Nephron progenitor cell (in vitro differentiated cells): Measurements from ENCODE around the gene IL34.

Source experiments
- DNase-seq: peaks from one replicate; pipeline ENCODE4 v3.0.0; 2021
- H3K27ac Mint-ChIP-seq: 2 replicates; pipeline ENCODE4 v1.8.0; 2021; ENCODE audit warnings: mild to moderate bottlenecking, moderate library complexity, mixed read lengths
- H3K27me3 Mint-ChIP-seq: 2 replicates; pipeline ENCODE4 v1.8.0; 2021; ENCODE audit warnings: mild to moderate bottlenecking, low read depth, mixed read lengths; ENCODE audit not compliant: poor library complexity
- H3K36me3 Mint-ChIP-seq: 2 replicates; pipeline ENCODE4 v1.8.0; 2021; ENCODE audit warnings: low read depth, mixed read lengths
- H3K4me1 Mint-ChIP-seq: 2 replicates; pipeline ENCODE4 v1.8.0; 2021; ENCODE audit warnings: mixed read lengths
- H3K4me3 Mint-ChIP-seq: 2 replicates; pipeline ENCODE4 v1.8.0; 2021; ENCODE audit warnings: mild to moderate bottlenecking, moderate library complexity, mixed read lengths
- H3K9me3 Mint-ChIP-seq: 2 replicates; pipeline ENCODE4 v1.8.0; 2021; ENCODE audit warnings: mild to moderate bottlenecking, moderate library complexity, mixed read lengths
- CTCF ChIP-seq: fragments of 200-600 bp; sonication (generic); IDR thresholded peaks from 2 replicates; pipeline ENCODE4 v1.5.0; 2021; ENCODE audit warnings: antibody characterized with exemption

The IL34 gene

GRCh38 chr16:70696355-70696754 lies 50.0 kb downstream of the IL34 start:
- Mint-ChIP-seq H3K4me1 (peaks cover 55% of the 10 kb centered on the region), H3K9me3 (no peaks in the 10 kb centered on the region), H3K36me3 (peaks cover 15% of the 10 kb centered on the region), H3K27me3 (no peaks in the 10 kb centered on the region), H3K4me3 (no peak overlapping the region), H3K27ac (no peak overlapping the region)
- TF ChIP-seq CTCF, result no peak
- DNase-seq, result no peak

GRCh38 chr16:70696952-70697593 lies 50.7 kb downstream of the IL34 start:
- Mint-ChIP-seq H3K4me1 (peaks cover 57% of the 10 kb centered on the region), H3K36me3 (peaks cover 15% of the 10 kb centered on the region), H3K4me3 (no peak overlapping the region), H3K27me3 (no peaks in the 10 kb centered on the region), H3K27ac (no peak overlapping the region), H3K9me3 (no peaks in the 10 kb centered on the region)
- TF ChIP-seq CTCF, result no peak
- DNase-seq, result no peak

GRCh38 chr16:70697594-70698170 lies 51.3 kb downstream of the IL34 start:
- Mint-ChIP-seq H3K27me3 (no peaks in the 10 kb centered on the region), H3K4me3 (no peak overlapping the region), H3K4me1 (peaks cover 63% of the 10 kb centered on the region), H3K9me3 (no peaks in the 10 kb centered on the region), H3K36me3 (peaks cover 15% of the 10 kb centered on the region), H3K27ac (no peak overlapping the region)
- no peak for DNase-seq
- TF ChIP-seq CTCF, result no peak

DNA sequence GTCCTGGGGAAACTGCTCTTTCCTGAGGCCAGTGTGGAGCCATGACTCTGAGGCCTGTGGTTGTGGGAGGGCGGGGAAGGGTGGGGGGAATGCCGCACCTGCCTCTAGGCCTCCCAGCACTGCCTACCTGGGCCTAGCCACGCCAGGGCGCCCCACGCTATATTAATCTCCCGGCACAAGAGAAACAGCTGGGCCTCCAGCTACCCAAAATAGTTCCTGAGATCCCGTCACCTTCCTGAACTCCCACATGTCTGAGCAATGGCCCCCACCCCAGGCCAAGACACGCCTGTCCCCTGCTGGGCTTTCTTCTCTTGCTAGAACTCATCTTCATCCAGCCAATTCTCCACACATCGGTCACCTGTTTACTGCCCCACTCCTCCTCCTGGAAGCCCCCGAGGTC lies 52.5 kb downstream of the IL34 start:
- Mint-ChIP-seq H3K4me3 (no peak overlapping the region), H3K27ac (peak overlapping the region; percentile 81), H3K36me3 (peaks cover 15% of the 10 kb centered on the region), H3K4me1 (peaks cover 65% of the 10 kb centered on the region), H3K9me3 (no peaks in the 10 kb centered on the region), H3K27me3 (no peaks in the 10 kb centered on the region)
- DNase-seq, result no peak
- no peak for TF ChIP-seq CTCF

- DNase-seq, result no peak
- no peak overlapping the region for H3K27ac Mint-ChIP-seq
- H3K36me3 Mint-ChIP-seq, result peaks cover 15% of the 10 kb centered on the region
- no peaks in the 10 kb centered on the region for H3K27me3 Mint-ChIP-seq
- TF ChIP-seq CTCF, result no peak
- H3K4me1 Mint-ChIP-seq, result peaks cover 62% of the 10 kb centered on the region
- no peak overlapping the region for H3K4me3 Mint-ChIP-seq
- H3K9me3 Mint-ChIP-seq, result no peaks in the 10 kb centered on the region
Observed at GRCh38 chr16:70699696-70700095, 53.3 kb downstream of the IL34 start.
